Activated CD4-positive, alpha-beta T cell treated with anti-CD3 and anti-CD28 coated beads, Interleukin-2, amount 50 U/mL, for 16 hours (primary cell): Measurements from ENCODE around the gene PTX3.
A peak's percentile ranks its signal among the peaks of the same experiment; 100 is the strongest.

Experiments
- DNase-seq: peaks from one replicate; pipeline ENCODE4 v3.0.0-alpha.2; 2020

The PTX3 gene

DNA sequence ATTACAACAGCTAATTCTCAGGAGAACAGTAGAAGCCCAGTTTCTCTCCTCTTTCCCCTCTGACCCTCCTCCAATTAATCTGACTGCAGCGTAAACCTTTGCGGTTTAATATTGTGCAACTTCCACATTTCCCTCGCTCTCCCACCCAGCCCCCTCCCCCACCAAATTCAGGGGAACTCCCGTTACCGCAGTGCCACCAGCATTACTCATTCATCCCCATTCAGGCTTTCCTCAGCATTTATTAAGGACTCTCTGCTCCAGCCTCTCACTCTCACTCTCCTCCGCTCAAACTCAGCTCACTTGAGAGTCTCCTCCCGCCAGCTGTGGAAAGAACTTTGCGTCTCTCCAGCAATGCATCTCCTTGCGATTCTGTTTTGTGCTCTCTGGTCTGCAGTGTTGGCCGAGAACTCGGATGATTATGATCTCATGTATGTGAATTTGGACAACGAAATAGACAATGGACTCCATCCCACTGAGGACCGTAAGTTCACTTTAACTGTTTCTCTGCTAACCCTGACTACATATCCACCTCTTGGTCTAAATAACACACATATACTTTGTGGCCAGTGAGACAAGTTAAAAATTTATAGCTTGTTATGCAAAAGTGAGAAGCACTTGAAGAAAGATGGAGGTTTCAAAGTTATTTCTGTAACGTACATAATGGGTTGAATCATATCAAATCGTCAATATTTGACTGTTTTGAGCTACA is at the start of gene PTX3:
TSS of gene PTX3 (plus strand) at position 268 of the 709 bp plus-strand sequence. CDS start at position 352, 84 bp downstream.
- peak; percentile 14 for DNase-seq

DNA sequence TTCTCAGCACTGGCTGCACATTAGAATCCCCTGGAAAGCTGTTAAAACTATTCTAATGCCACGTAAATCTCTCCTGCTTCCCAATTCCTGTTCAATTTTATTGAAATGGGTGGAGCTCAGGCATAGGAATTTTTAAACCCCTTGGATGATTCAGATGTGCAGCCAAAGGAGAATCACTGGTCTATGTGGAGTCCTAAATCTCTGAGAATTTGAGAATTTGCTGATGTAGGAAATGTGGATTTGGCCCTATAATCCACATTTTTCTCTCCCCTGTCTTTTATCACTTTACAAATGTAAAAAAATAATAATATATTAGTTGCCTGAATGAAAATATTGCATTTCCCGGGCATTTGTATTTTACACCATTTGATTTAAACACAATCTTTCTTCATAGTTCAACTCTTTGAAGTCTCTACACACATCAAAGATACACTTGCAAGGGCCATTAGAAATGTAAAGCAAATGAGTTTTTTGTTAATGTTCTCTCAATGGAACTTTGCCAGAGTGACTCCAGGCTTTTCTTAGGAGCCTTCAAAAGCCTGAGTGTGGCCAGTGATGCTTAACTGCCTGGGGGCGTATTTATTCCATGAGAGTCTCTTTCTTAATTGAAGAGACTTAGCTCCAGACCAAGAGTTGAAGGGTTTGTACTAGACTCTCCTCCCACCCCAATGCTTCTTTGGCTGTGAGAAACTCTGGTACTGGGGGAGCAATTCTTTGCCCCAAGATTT is 48.8 kb upstream of the PTX3 start:
- DNase-seq, result no peak

DNA sequence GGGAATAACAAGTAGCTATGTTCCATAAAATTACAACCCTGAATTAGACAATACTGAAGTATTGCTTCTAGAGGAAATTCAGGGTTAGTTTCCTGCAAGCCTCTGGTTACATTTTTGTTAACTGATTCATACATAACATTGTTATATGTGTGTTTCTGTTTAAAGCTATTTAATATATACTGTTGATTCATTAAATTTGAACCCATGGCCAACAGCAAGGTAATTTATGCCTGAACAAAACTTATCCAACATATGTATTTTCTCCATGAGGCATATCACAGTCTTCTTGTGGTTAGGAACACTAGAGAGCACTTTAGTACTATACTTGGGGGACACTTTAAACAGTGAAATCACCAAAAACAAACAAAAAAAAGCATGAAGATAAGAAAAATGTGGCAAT is 47.7 kb upstream of the PTX3 start:
- DNase-seq, result no peak

DNA sequence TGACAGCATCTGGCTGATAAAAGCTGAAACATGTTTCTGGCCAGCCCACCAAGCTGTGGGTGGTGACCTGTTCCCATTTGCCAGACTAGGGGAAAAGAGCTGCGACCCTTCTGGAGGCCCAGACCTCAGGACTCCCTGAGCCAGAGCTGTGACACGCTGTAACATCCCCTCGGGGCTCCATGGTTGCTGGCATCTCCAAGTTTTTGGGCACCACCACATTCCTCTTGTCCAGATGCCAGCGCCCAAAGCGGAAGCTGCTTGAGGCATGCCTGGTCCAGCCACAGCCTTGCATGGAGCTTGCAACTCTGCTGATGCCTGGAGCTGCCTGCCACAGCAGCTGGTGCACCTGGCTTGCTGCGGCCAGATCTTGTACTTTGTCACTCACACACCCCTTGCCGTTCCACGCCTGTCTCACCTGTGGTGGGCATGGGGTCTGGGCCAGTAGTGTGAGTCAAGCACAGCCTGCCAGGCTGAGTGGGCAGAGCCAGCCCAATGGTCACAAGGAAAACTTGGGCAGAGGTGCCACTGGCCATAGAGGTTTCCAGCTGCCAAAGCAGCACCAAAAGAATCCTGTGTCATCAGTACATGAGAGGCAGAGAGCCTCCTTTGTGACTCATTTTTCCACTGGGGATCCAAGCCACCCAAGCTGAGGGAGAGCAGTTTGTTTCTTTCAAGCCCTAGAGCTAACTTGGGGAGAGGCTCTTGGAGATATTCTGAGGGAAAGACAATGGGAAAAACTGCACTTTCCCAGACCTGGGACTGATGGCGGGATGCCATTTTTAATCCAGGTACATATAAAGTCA is 45.7 kb upstream of the PTX3 start:
- no peak for DNase-seq

DNA sequence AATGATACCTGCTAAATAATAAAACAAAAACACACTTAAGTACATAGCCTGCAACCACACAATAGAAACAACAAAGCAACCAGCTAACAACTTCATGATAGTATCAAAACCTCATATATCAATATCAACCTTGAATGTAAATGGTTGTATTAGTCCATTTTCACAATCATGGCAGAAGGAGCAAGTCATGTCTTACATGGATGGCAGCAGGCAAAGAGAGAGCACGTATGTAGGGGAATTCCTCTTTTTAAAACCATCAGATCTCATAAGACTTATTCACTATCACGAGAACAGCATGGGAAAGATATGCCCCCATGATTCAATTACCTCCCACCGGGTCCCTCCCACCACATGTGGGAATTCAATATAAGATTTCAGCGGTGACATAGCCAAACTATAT is 44.5 kb upstream of the PTX3 start:
- DNase-seq, result no peak

DNA sequence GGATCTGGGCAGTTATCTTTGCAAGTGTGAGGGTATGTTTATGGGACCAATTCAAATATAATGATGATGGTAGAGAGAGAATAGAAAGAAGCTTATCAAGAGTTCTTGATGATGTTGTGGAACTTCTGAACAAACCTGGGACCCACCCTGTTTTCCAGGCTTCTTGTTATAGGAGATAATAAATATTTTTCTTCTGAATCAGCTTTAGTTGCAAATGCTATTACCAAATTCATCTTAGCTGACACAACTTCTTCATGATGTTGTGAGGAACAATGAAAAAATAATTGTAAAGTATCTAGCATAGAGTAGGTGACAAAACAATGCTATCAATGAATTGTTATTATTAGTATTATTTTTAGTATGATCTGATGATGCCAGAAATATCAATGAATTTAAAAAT is 43.5 kb upstream of the PTX3 start:
- no peak for DNase-seq

DNA sequence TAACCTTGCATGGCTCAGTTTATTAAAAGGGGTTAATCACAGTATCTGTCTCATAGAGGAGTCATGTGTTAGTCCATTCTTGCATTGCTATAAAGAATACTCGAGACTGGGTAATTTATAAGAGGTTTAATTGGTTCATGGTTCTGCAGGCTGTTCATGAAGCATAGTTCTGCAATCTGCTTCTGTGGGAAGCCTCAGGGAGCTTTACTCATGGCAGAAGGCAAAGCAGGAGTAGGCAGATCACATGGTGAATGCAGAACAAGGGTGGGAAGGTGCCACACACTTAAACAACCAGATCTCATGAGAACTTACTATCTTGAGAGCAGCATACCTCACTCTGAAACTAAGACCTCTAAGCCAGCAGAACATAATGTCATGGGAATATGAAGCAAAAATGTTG is 42.2 kb upstream of the PTX3 start:
- DNase-seq, result no peak

DNA sequence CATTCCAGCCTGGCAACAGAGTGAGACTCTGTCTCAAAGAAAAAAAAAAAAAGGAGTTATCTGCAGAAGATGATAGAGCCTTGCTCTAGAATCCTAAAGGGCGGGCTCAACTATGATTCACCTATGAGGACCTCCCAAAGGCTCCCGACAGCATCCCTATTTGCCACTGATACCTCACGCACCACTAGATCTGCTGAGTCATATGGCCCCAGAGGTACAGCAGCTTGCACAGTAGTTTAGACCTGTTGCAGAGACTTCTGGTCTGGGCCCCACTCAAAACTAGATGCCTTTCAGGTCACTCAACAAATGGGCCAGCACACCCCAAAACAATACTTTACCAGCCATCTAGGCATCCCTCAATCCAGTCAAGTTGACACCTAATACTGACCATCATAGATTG is 38.1 kb upstream of the PTX3 start:
- DNase-seq, result no peak

DNA sequence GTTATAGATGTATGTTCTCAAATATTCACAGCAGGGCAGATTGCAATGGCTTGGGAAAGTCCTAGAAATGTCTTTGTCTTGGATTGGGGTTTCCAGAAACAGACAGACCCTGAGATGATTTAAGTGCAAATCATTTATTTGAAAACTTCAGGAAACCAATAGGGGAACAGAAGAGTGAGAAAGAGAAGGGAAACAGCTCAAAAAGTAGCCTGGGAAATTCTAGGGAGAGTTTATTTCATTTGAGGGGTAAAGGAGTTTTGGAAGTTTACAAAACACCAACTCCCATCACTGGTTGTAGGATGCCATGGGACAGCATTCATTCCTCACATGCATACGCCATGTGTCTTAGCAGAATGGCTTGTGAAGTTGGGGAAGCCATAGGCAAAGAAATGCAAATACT is 32.3 kb upstream of the PTX3 start:
- no peak for DNase-seq

DNA sequence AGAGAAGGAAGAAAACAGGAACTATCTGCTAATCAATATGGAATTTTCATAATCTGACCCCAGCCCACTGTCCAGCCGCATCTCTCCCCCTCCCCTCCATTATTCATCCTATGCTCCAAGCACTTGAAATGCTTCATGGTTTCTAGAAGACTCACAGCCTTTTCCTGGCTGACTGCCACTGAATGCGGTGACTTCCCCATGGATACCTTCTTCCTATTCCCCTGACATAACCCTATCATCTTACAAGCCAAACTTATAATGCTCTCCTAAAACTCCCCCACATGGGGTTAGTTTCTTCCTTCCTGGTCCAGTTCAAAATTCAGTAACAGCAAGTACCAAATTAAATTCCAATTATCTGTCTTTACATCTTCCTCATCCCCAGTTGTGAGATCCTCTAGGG is 31.2 kb upstream of the PTX3 start:
- DNase-seq, result no peak

DNA sequence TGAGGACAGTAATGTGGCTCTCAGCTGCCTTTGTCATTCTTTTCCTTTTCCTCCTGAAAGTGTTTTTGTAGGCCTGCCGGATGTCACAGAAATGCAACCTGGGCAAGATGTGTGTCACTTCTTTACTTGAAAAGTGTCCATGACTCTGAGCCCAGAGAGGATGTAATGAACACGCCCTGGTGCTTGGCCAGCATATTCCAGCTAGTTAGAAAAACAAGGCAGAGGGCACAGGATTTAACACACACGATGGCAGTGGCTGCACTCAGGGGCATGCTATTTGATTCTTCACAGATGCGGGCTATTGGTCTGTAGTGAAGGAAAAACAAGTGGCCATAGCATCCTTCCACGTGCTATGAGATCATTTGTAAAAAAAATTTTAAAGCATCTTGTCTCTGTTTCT is 30.3 kb upstream of the PTX3 start:
- no peak for DNase-seq

DNA sequence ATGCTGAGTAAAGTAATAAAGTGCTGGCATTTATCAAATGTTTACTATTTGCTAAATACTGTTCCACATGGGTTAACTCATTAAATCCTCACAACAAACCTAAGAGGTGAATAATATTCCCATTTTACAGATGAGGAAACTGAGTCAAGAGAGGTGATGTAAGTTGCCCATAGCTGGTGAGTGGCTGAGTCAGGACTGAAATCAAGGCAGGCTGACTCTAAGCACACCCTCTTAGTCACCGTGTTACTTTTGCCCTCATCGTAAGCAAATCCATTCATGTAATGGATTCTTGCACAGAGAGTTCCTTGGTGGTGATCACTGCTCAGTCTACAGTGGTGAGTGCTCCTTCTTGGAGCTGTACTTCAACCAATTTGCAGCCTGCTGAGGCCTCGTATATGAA is 28.9 kb upstream of the PTX3 start:
- no peak for DNase-seq

DNA sequence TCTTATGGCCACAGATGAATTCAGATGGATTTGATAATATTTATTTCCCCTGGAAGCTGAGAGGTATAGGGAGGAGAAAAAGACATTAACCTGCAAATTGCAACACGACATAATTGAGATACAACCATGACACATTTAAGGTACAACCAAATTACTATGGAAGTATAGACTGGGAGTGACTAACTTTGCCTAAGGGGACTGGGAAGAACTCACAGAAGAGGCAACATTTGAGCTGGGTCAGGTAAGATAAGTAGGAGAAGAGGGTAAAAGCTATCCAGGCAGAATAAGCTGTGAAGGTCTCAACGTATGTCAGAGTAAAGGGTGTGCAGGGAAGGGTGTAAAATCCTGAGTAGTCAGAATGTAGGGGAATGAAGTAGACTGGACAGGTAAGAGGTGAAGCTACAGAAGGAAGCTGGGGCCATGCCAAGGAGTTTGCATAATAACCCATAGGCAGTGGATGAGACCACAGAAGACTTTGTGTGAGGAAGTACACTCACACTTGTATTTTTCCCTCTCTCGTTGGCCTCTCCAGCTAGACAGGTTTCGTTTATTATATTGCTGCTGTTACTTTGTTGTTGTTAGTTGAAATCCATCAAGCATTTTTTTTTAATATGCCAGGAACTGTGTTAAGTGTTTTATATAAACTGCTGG is 28.0 kb upstream of the PTX3 start:
- DNase-seq, result no peak

DNA sequence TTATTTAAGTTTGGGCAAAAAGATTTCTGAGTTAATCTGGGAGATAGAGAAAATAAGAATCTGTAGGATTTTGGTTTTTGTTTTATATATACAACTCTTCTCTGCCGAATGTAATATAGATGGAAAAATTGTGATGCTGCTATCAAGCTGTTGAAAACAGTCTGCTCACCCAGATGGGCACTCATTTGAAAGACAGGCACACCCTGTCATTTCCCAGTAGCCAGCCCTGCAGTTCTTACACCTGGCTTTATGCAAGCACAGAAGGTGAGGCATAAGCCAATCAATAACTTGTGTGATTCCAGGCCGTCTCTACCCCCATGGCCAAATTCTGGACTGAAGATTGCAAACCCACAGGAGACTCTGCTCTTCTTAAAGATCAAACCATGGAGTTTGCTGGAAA is 27.1 kb upstream of the PTX3 start:
- no peak for DNase-seq

DNA sequence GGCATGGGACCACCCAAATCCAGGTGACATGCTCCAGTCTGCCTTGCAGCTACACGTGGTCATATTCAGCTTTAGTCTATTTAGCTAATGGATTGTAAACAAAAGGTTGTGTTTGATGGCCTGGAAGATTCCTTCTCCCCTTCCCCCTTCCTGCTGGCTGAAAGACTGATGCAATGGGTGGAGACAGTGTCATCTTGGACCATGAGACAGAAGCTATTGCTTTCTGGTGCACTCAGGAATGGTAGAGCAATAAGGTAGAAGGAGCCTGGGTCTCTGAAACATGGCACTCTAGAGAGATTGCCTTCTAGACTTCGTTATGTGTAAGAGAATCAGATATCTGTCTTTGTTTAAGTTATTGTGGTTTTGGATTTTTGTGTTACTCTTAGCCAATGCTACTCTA is 25.7 kb upstream of the PTX3 start:
- DNase-seq, result no peak

DNA sequence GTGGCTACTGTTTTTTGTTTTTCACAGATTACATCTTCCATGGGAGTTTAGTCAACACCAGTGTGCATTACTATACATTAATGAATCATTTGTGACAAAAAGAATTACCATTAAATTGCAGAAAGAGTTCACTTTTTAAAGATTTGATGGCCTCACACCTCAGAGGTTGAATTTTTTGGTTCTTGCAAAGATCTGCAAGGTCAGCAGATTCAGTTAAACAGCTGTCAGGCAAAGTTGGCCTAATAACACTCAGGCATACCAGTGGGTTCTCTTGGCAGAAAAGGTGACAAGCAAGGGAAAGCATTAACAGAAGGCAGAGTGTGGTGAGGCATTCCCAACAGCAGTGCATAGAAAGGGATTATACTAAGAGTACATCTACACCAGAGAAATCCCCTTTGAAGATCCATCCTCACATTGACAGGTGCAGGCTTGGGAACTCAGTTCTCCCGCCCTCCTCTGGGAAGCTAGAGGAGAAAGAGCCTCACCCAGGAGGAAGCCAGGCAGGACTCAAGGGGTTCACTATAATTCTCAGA is 24.3 kb upstream of the PTX3 start:
- DNase-seq, result no peak

DNA sequence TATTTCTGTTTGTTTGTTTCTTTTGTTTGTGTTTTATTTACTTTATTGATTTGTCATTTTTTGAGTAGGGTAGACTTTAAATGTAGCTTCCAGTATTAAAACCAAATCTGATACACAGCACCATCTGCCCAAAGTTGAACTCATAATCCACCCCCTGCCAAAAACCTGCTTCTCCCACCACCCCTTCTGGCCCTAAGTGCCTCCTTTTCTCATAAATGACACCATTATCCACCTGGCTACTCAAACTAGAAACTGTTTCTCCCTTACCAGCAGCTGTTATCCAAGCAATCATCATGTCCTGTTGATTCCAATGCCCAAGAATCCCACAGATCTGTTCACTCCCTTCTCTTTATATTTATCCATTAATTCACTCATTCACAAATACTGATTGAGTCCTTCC is 21.8 kb upstream of the PTX3 start:
- no peak for DNase-seq

DNA sequence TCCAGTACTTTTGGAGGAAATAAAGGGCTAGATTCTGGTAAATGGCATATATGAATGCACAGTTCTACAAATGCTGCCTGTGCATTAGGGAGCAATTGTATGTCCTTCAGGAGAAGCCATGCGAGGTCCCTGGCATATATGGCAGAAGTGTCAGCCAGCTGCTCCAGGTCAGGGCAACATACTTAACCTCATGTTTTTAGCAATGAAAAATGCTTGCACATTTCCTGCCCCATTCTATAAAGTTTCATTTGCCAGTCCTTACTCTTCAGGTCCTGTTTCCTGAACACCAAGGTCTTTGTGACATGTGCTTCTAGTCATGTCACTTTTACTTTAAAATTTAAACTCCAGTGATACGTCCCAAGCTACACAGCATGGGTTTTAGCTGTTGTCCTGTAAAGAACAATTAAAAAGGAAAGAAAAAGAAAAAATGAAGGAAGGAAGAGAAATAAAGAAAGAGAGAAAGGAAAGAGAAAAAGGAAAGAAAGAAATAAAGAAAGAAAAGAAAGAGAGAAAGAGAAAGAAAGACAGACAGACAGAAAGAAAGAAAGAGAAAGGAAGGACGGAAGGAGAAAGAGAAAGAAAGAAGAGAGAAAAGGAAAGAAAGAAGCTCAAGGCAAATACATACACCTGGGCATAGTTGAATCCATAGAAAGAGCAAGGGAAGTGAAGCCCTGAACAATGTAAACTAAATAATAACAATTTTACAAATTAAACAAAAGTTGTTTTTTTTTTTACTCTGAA is 20.1 kb upstream of the PTX3 start:
- DNase-seq, result no peak

DNA sequence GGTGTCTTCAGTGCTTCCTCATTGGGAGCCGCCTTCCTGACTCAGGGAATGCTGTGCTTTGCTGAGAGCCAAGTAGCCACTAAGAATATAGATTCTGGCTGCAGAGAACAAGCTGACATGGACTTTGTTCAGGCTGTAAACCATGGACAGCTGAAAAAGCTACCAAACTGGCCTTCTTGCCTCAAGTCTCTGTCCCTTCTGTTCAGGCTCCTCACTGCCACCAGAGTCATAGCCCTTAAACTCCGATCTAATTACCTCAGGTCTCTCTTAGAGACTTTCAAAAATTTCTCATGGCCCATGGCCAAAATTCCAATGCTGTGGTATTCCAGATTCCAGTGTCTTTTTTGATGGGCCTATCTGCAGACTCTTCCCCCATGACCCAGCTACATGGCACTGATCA is 19.4 kb upstream of the PTX3 start:
- DNase-seq, result no peak

DNA sequence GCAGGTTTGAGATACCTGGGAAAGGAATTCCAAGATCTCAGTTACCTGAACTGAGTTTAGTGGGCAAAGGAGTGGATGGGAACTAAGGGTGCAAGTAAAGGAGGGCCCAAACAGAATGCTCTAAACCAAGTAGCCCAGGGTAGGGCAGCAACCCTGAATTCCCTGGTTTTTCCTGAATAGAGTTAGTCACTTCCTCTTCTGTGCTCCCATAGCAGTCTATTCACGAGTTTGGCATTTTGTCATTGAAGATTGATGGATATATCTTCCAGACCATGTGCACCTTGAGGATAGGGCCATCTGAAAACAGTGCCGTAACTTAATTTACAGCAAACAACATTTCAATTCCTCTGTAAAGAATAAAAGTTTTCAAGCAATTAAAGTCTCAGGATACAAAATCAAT is 18.5 kb upstream of the PTX3 start:
- DNase-seq, result no peak

DNA sequence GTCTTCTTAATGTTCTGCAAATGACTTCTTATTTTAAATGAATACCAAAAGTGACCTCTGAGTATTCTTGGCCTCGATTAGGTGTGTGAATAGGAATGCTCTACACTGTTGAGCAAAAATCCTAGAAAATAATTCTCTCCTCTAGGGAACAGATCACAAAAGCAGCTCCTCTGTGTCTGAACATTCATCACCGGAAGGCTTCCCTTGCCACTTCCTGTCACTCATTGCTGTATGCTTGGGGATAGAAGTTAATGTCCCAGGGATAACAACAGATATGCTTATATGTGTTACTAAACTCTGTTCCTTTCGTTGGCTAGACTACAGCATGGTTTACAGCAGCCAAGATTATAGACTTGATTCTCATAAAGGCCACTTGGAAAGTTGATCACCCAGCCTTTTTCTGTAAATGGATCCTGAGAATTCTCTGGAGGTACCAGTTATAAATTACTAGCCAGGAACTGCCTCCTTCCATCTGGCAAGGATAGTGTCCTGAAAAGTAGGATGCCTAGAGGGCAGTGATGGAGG is 16.0 kb upstream of the PTX3 start:
- DNase-seq, result no peak

DNA sequence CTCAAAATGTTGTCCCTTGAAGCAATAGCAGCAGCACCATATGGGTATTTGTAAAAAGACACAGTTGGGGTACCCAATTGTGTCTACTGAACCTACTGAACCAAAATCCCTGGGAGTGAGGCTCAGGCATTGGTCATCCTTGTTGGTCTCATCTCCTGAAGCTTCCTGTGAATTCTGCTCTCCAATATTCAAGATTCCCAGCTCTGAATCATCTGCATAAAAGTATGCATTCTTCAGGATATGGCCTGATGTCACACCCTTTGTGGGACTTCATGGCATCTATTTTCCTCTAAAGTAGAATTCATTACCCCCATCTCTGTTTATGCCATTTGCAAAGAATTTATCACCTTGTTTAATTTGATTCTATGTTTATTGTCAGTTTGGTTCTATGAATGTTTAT is 13.3 kb upstream of the PTX3 start:
- DNase-seq, result no peak
